Tibial nerve (tissue), 4 donors: ENCODE measurements around the gene NTPCR. TPM values are rescaled to one million over a fixed set of nuclear protein-coding genes. Genes with fewer than 3 reads are reported as not detected.

Experiments
- DNase-seq, 2 donors: peaks; one replicate each; pipeline ENCODE4 v3.0.0-alpha.2; 2019; ENCODE audit warnings: low spot score in 2 of 2
- H3K27ac ChIP-seq, 4 donors: fragments of 200-600 bp; sonication (generic) in 3 of 4; one replicate each; pipeline ENCODE4 v1.5.1; 2017 to 2019; ENCODE audit warnings: mild to moderate bottlenecking in 1 of 4
- H3K27me3 ChIP-seq, 2 donors: fragments of 200-600 bp; sonication (generic) in 1 of 2; one replicate each; pipeline versions ENCODE4 v1.5.1 to v1.6.0; 2017 to 2019
- H3K36me3 ChIP-seq, 3 donors: fragments of 200-600 bp; sonication (generic); one replicate each; pipeline ENCODE4 v1.5.1; 2018 to 2019
- H3K4me1 ChIP-seq, 4 donors: fragments of 200-600 bp; sonication (generic) in 3 of 4; one replicate each; pipeline ENCODE4 v1.5.1; 2017 to 2019
- H3K4me3 ChIP-seq, 4 donors: fragments of 200-600 bp; sonication (generic) in 3 of 4; one replicate each; pipeline ENCODE4 v1.5.1; 2017 to 2019; ENCODE audit warnings: mild to moderate bottlenecking in 1 of 4, moderate library complexity in 1 of 4
- H3K9me3 ChIP-seq, 4 donors: fragments of 200-600 bp; sonication (generic) in 3 of 4; one replicate each; pipeline ENCODE4 v1.5.1; 2017 to 2019
- CTCF ChIP-seq, 5 experiments: fragments of 200-600 bp in 3 of 5; fragments of 450-650 bp in 2 of 5; sonication (generic) in 3 of 5; IDR thresholded peaks; one replicate each; pipeline ENCODE4 v1.5.1; 2016 to 2019; ENCODE audit warnings: antibody characterized with exemption in 5 of 5, mild to moderate bottlenecking in 3 of 5, moderate library complexity in 2 of 5
- EP300 ChIP-seq, 2 donors: sonication (generic); formaldehyde crosslinking; IDR thresholded peaks; one replicate each; pipeline ENCODE4 v1.6.1; 2017; ENCODE audit warnings: antibody characterized with exemption in 2 of 2, mild to moderate bottlenecking in 1 of 2
- POLR2A ChIP-seq, 2 donors: fragments of 450-650 bp; IDR thresholded peaks; one replicate each; pipeline ENCODE4 v1.6.1; 2017; ENCODE audit warnings: antibody characterized with exemption in 2 of 2, mild to moderate bottlenecking in 2 of 2, moderate library complexity in 2 of 2
- WGBS, 2 donors: methylation state at CpG; one replicate each; pipeline ENCODE4 v1.1.5; 2018; 5-methylcytosine and 5-hydroxymethylcytosine counted together
- total RNA-seq, 4 donors: library from RNA; depleted of rRNA; stranded (reverse); fragments of >200 nt; gene quantifications; one replicate each; pipeline ENCODE4 v1.1.0, GENCODE V29; 2016

NTPCR gene
- total RNA-seq, 4 donors from 2014 or later = 16.5 to 20.0 (median 18.6) TPM

GRCh38 chr1:232966663-232967062 is 16.3 kb downstream of the NTPCR start:
- Histone ChIP-seq H3K27ac (no peak overlapping the region), H3K9me3 (no peaks in the 10 kb centered on the region), H3K4me1 (peaks cover 0 to 19% (median 5%) of the 10 kb centered on the region in 4 donors), H3K4me3 (no peak overlapping the region), H3K27me3 (no peaks in the 10 kb centered on the region), H3K36me3 (peaks cover 0 to 64% (median 11%) of the 10 kb centered on the region in 3 donors)
- no peak for DNase-seq
- 69 to 77% methylated on average over 4 of the region's 4 CpGs for WGBS, 2 donors
- TF ChIP-seq CTCF (IDR thresholded peaks at IDR 0.05) (no peak), POLR2A (IDR thresholded peaks at IDR 0.05) (no peak), EP300 (IDR thresholded peaks at IDR 0.05) (no peak)

DNA sequence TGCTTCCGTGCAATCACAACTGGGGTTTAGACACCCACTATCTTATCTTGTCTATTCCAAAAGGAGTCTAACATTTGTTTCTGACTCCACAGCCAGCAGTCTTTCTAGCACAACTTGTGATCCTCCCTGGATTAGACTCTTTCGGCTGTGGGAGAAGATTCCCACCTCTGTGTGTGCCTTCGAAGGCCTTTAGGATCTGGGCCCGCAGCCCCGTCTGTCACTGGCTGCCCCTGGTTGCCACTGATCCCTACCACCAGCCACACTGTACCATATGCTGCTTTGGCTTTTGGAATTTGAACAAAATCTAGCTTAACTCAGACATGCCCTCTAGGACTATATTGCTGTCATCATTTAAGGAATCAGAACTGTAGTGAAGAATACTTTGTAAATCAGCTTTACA is 18.0 kb downstream of the NTPCR start:
- 85 to 96% methylated on average over 5 of the region's 5 CpGs for WGBS, 2 donors
- Histone ChIP-seq H3K36me3 (peaks cover 0 to 81% (median 22%) of the 10 kb centered on the region in 3 donors), H3K27ac (no peak overlapping the region)

GRCh38 chr1:232968965-232969364 is 18.6 kb downstream of the NTPCR start:
- H3K27ac ChIP-seq = no peak overlapping the region
- no peaks in the 10 kb centered on the region for H3K4me1 ChIP-seq
- H3K36me3 ChIP-seq = peaks cover 0 to 87% (median 23%) of the 10 kb centered on the region in 3 donors
- H3K27me3 ChIP-seq = no peaks in the 10 kb centered on the region
- peaks cover 0 to 15% (median 0%) of the 10 kb centered on the region in 4 donors for H3K9me3 ChIP-seq
- no peak for TF ChIP-seq POLR2A (IDR thresholded peaks at IDR 0.05)
- TF ChIP-seq EP300 (IDR thresholded peaks at IDR 0.05) = no peak
- no peak for TF ChIP-seq CTCF (IDR thresholded peaks at IDR 0.05)
- 64 to 69% methylated on average over 3 of the region's 3 CpGs for WGBS, 2 donors
- H3K4me3 ChIP-seq = no peak overlapping the region
- no peak for DNase-seq

More for the DNA sequence above, 18.0 kb downstream of the NTPCR start:
- peaks cover 0 to 9% (median 0%) of the 10 kb centered on the region in 4 donors for H3K9me3 ChIP-seq
- TF ChIP-seq EP300 (IDR thresholded peaks at IDR 0.05) = no peak
- TF ChIP-seq POLR2A (IDR thresholded peaks at IDR 0.05) = no peak
- no peak for TF ChIP-seq CTCF (IDR thresholded peaks at IDR 0.05)
- no peak for DNase-seq
- H3K4me1 ChIP-seq = peaks cover 0 to 4% (median 1%) of the 10 kb centered on the region in 4 donors
- no peak overlapping the region for H3K4me3 ChIP-seq
- H3K27me3 ChIP-seq = no peaks in the 10 kb centered on the region

GRCh38 chr1:232969799-232970198 is 19.4 kb downstream of the NTPCR start:
- Histone ChIP-seq H3K27ac (no peak overlapping the region), H3K36me3 (peaks cover 0 to 91% (median 23%) of the 10 kb centered on the region in 3 donors), H3K4me1 (no peaks in the 10 kb centered on the region), H3K27me3 (no peaks in the 10 kb centered on the region), H3K4me3 (no peak overlapping the region), H3K9me3 (peaks cover 0 to 19% (median 3%) of the 10 kb centered on the region in 4 donors)
- TF ChIP-seq EP300 (IDR thresholded peaks at IDR 0.05) (no peak), CTCF (IDR thresholded peaks at IDR 0.05) (no peak), POLR2A (IDR thresholded peaks at IDR 0.05) (no peak)
- no peak for DNase-seq
- 74 to 75% methylated on average over 5 of the region's 5 CpGs for WGBS, 2 donors

DNA sequence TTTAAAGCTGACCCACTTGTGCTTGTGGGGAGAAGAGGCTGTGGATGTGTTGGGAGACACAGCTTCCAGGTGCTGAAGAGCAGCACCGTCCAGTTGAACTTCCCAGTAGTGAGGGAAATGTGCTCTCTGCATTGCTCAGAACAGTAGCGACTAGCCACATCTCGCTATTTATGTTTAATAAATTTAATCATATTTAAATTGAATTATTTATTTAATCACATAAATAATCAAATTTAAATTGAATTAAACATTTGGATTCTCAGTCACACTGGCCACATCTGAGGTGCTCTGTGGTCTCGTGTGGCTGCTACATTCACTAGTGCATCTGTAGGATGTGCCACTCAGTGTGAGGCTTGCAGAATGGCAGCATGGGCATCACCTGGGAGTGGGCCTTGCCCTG is 20.1 kb downstream of the NTPCR start:
- DNase-seq = no peak
- H3K36me3 ChIP-seq = peaks cover 0 to 89% (median 25%) of the 10 kb centered on the region in 3 donors
- H3K27ac ChIP-seq = no peak overlapping the region
- H3K9me3 ChIP-seq = peaks cover 0 to 19% (median 3%) of the 10 kb centered on the region in 4 donors
- WGBS, 2 donors = 90 to 93% methylated on average over 4 of the region's 4 CpGs
- no peaks in the 10 kb centered on the region for H3K4me1 ChIP-seq
- H3K4me3 ChIP-seq = no peak overlapping the region
- TF ChIP-seq CTCF (IDR thresholded peaks at IDR 0.05) (no peak), EP300 (IDR thresholded peaks at IDR 0.05) (no peak), POLR2A (IDR thresholded peaks at IDR 0.05) (no peak)
- H3K27me3 ChIP-seq = no peaks in the 10 kb centered on the region
